Measurements from ENCODE around the gene RAET1E.
"Not testable (repeated sequence)": the region's sequence is repeated elsewhere in the genome, so short reads cannot be mapped to it uniquely, and the experiment has no call there.

Gene RAET1E

DNA sequence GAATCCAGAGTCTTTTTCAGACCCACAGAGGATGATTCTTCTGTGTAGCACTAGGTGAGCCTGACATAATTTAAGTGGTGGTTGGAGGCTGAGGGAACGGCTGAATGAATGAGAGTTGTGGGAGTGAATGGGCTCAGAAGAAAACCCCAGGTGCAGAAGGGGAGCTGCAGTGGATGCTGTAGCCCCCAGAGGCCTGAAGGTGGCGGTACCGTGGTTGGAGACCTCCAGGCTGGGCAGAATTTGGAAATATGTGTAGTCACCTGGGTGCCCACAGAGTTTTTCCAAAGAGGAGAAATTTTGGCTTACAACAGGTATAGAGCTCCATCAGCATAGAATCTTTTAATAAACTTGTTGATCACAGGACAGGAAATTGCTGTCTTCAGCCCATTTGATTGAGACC is 31.5 kb upstream of the RAET1E start:
- peak; percentile 43 for DNase-seq (ENCODE audit: low spot score)
- FAIRE-seq = no peak

DNA sequence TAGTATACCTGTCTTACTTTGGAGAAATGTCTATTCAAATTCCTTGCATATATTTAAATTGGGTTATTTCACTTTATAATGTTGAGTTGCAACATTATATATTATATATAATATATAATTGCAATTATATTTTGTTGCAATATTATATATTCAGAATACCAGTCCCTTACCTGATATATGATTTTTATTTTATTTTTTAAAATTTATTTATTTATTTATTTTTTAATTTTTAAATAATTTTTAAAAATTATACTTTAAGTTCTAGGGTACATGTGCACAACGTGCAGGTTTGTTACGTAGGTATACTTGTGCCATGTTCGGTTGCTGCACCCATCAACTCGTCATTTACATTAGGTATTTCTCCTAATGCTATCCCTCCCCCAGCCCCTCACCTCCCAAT is 29.1 kb upstream of the RAET1E start:
- not testable (repeated sequence) for FAIRE-seq; DNase-seq (ENCODE audit: low spot score)

DNA sequence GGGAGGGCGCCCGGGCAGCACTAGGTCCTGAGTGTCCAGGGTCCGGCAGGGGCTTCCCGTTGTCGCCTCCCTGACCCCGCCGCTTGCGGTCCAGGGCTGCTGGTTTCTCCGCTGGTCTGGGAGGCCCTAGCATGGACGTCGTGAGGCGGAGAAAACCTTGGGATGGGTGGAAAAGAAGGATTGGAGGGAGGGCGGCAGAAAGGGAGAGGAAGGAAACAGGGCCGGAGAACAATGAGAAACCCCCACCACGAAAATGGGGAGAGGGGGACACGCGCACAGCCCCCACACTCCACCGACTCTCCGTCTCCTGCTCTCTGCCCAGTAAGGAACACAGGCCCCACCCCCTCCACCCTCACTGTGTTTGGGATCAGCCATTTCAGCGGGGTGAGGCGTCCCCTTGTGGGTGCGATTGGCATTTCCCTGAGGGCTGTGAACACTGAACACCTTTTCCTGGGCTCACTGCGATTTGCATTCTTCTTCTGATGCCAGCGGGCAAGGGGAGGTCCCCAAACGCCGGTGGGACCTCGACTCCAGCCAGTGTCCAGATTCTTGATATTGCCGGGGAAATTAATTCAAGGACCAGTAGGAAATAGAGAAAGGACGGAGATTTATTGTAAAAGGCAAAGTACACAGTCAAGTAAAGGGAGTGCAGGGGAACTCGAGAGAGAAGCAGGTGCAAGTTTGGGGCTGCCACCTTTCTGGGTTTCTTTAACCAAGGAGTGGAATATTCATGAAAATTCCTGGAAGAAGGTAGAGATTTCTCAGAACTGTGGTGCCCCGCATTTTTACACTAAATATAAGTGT is 28.3 kb upstream of the RAET1E start:
- FAIRE-seq (peak; percentile 90), DNase-seq (ENCODE audit: low spot score) (peak; percentile 69)

DNA sequence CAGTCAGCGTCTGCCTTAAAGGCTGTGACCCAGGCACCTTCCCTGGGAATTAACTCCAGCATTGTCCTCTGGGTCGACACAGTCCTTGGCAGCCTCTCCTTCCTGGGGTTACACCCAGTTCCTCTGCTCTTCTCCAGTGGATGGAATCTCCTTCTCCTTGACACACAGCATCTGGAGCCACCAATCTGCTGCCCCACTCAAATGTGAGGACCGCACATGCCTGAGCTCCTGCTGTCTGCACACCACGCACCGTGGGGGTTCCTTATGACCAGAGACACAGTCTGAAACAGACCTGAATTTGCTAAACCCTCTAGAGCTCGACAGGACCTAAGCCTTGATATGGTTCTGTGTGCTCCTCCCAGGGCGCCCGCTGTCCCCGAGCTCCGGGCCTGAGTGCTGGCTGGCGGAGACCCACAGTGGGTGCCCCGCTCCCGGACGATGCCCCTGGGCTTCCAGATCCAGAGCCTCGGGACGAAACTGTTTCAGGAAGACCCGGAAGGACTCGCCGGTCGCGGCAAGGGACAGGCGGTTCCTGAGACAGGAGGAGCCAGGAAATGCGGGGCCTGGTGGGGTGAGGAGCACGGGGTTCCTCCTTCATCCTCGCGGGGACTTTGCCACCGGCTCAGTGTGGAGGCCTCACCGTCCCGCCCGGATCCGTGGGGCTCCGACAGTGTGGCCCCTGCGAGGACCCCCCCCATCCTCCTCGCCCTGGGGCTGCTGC is 27.5 kb upstream of the RAET1E start:
- FAIRE-seq = no peak
- no peak for DNase-seq (ENCODE audit: low spot score)

DNA sequence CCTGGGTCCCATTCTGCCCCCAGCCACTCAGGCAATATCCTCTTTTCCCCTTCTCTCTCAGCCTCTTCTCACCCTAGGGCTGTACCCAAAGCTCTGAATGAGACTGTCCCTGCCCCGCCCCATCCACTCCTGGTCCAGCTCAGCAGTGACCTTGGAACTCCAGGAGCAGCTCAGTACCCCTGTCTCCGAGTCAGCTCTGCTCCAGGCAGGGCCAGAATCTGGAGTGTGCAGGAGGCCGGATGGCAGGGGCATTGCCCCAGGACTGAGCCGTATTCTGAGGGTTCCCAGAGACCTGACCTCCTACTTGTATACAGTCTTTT is 27.0 kb upstream of the RAET1E start:
- DNase-seq (ENCODE audit: low spot score) = no peak
- FAIRE-seq = no peak

- DNase-seq (ENCODE audit: low spot score) (no peak), FAIRE-seq (no peak)
Observed at GRCh38 chr6:149924206-149924932, 26.5 kb upstream of the RAET1E start.

- no peak for FAIRE-seq
- DNase-seq (ENCODE audit: low spot score) = no peak
Observed at GRCh38 chr6:149923327-149923986, 25.5 kb upstream of the RAET1E start.

DNA sequence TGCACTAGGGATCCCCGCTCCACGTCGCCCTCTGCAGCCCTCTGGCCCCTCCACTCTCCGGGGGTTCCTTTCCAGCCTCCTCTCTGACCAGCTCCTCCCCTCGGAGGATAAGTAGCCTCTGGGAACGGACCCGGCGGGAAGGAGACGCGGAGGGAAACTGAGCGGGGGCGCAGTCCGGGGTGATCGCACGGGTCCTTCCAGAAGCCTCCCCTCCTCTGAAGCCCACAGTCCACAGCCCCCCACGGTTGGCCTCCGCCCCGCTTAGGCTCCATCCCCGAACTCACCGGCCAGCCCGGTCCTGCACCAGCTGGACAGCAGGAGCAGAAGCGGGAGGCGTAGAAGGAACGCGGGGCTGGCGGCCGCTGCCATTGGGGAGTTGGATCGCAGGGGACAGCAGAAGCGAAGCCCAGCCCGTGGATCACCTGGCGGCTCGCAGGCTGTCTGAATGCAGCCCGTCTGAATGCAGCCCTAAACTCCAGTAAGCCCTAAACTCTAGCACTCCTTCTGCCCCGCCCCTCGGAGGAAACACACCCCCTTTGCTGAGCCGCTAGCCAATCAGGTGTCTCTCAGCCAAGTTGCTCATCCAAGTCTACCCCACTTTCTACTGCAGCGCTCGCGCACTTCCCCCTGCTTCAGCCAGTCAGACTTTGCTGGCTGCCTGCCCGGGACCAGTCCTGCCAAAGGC is 24.9 kb upstream of the RAET1E start, which contains the start of gene RAET1G:
Gene RAET1G, minus strand, starts transcription at position 480 of the 685 bp plus-strand sequence. Its CDS starts 111 bp downstream, at position 369.
- no peak for FAIRE-seq
- peak; percentile 94 for DNase-seq (ENCODE audit: low spot score)

- not testable (repeated sequence) for FAIRE-seq
Observed at GRCh38 chr6:149922091-149922490, 24.2 kb upstream of the RAET1E start.

GRCh38 chr6:149921361-149921760 is 23.4 kb upstream of the RAET1E start:
- DNase-seq (ENCODE audit: low spot score) (no peak), FAIRE-seq (no peak)

More at GRCh38 chr6:149922091-149922490, 24.2 kb upstream of the RAET1E start:
- not testable (repeated sequence) for DNase-seq (ENCODE audit: low spot score)

DNA sequence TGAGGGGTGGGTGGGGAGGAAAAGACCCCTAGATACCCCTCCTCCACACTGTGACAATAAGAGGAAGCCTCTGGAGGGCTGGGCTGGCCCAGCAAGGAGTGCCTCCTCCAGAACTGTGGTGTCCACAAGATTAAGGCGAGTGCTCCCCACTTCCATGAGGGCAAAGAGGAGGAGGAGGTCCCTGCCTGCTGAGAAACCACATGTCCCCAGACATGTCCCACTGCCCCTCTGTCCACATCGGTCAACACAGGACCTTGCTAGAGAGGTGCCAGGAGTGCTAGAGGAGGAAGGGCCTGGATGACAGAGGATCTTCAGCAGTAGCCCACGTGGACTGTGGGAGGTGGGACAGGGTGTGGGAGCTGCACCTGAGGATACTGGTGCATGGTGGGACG is 21.9 kb upstream of the RAET1E start:
- FAIRE-seq (no peak), DNase-seq (ENCODE audit: low spot score) (no peak)

DNA sequence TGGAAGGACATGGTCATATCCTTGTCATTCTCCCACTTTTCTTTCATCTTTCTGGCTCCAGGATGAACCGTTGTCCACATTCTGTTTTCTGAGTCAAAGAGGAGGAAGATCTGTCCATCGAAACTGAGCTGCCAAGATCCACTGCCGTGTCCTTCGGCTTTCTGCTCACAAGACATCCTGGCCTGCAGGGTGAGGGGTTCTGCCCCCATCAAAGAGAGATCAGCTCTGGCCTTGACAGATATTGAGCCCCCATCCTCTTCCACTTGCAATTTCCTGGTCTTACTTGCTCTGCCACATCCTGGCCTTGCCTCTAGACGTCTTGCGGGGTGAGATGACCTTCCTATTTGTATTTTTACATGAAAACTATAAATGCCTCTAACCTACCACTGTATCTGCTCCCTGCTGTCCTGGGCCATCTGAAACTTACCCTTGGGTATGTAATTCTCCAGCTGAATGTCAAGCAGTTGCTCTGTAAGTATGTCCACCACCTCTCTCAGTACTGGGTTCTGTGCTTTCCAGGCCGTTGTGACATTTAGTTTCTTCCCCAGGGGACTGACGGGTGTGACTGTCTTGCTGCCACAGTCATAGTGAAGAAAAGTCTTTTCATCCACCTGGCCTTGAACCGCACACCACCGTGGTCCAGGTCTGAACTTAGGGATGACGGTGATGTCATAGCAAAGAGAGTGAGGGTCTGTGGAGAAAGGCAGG is 21.4 kb upstream of the RAET1E start:
- DNase-seq (ENCODE audit: low spot score); FAIRE-seq: not testable (repeated sequence)

GRCh38 chr6:149918151-149918905 is 20.4 kb upstream of the RAET1E start:
- FAIRE-seq = no peak
- DNase-seq (ENCODE audit: low spot score) = no peak

DNA sequence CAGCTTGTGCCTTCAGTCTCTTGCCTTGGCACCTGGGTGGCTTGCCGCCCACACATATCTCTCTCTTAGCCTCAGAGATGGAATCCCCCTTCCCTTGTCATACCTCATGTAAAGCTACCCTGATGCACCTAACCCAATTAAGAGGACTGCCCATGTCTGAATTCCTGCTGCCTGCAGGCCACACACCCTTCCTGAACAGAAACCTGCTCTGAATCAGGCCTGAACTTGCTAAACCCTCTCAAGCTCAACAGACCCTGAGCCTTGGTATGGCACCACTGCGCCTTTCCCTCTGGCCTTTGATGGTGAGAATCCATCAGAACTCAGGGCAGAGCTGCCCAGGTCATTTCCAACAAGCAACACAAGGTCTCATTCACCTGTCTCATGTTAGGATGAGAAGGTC is 19.8 kb upstream of the RAET1E start:
- FAIRE-seq (no peak), DNase-seq (ENCODE audit: low spot score) (no peak)

GRCh38 chr6:149915970-149916865 is 18.3 kb upstream of the RAET1E start:
- FAIRE-seq = no peak
- DNase-seq (ENCODE audit: low spot score) = no peak

DNA sequence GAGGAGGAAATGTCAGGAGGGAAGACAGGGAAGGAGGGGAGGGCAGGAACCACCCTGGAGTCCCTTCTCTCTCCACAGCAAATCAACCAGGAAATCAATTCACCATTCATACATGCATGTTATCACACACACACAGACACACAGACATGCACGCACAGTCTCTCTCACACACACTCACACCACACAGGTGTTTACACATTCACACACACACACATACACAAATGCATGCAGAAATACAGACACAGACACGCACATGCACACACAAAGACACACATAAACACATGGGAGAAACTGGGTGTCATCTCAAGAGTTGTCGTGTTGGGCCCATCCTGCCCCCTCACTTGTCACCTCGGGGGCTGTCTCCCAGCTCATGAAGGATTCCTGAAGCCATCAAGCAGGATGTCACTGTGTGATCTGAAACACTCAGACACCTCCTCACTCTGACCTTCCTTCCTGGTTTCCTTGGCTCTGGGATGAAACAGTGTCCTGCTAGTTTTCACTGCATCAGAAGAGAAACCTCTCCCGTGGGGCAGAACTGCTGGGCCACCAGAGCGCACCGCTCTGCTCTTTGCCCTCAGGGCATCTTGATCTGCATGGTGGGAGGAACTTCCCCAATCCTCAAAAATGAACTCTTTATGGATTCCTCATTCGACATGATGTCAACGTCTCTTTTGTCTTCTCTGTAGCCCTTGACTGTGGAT is 15.8 kb upstream of the RAET1E start:
- FAIRE-seq (no peak), DNase-seq (ENCODE audit: low spot score) (no peak)

DNA sequence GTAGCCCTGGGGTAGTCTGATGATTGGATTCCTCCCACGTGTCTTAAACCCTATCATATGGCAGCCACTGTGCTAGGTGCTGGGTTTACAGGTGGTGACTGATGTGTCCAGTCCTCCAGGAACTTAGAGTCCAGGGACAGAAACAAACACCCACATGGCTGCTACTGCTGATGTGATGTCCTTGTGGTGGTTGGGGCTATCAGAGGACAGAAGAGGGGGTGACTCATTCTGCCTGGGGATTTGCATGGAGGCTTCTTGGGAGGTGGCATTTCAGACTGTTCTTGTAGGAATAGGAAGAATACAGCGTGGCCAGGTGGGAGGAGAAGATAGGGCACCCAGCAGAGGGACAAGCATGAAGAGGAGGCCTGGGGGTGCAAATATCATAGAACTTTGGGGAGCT is 15.2 kb upstream of the RAET1E start:
- no peak for DNase-seq (ENCODE audit: low spot score)
- no peak for FAIRE-seq

- FAIRE-seq; DNase-seq (ENCODE audit: low spot score): not testable (repeated sequence)
Observed at GRCh38 chr6:149912680-149913079, 14.8 kb upstream of the RAET1E start.

Data from urothelium cell line (cell line).